MCF 10A (cell line): ENCODE results near the gene PUS7. TPM values are rescaled to one million over a fixed set of nuclear protein-coding genes. Genes with fewer than 3 reads are reported as not detected.
A peak's percentile ranks its signal among the peaks of the same experiment; 100 is the strongest.
"Not testable (repeated sequence)": the region's sequence is repeated elsewhere in the genome, so short reads cannot be mapped to it uniquely, and the experiment has no call there.

Experiments used
- BruUV-seq: library from RNA; stranded (reverse); fragments of 400-500 nt; replicated peaks from 2 replicates; lab custom pipeline; 2021; lab: Mats Ljungman, UMichigan
- CTCF ChIA-PET: fragments of 300-600 bp; sonication (Branson Sonifier 250); formaldehyde crosslinking; extraction: SDS; loops from one replicate; lab custom pipeline; 2021; ENCODE audit warnings: antibody characterized with exemption, inconsistent platforms; lab: Yijun Ruan, JAX
- POLR2A ChIA-PET: fragments of 300-600, 350-650 bp; sonication (Branson Sonifier 250); formaldehyde crosslinking; extraction: SDS; loops from one replicate; lab custom pipeline; 2020; ENCODE audit warnings: antibody characterized with exemption, inconsistent platforms; lab: Yijun Ruan, JAX
- DNase-seq: peaks from one replicate; pipeline ENCODE4 v3.0.0-alpha.2; 2018; ENCODE audit not compliant: unreplicated experiment
- H3K27ac Mint-ChIP-seq: one replicate; pipeline ENCODE4 v1.8.0; 2022; ENCODE audit warnings: mild to moderate bottlenecking, low read depth, mixed read lengths; ENCODE audit not compliant: unreplicated experiment
- H3K27me3 Mint-ChIP-seq: one replicate; pipeline ENCODE4 v1.8.0; 2022; ENCODE audit warnings: mixed read lengths; ENCODE audit not compliant: insufficient read depth, unreplicated experiment
- H3K36me3 Mint-ChIP-seq: one replicate; pipeline ENCODE4 v1.8.0; 2022; ENCODE audit warnings: mild to moderate bottlenecking, moderate library complexity, mixed read lengths; ENCODE audit not compliant: insufficient read depth, unreplicated experiment
- H3K4me1 Mint-ChIP-seq: one replicate; pipeline ENCODE4 v1.8.0; 2022; ENCODE audit warnings: mixed read lengths; ENCODE audit not compliant: insufficient read depth, unreplicated experiment
- H3K4me3 Mint-ChIP-seq: one replicate; pipeline ENCODE4 v1.8.0; 2022; ENCODE audit warnings: mild to moderate bottlenecking, moderate library complexity, mixed read lengths; ENCODE audit not compliant: unreplicated experiment
- H3K9me3 Mint-ChIP-seq: one replicate; pipeline ENCODE4 v1.8.0; 2022; ENCODE audit warnings: mixed read lengths; ENCODE audit not compliant: unreplicated experiment
- intact Hi-C: fragments of 100-400 bp; cut with micrococcal nuclease; formaldehyde crosslinking; loops from 2 replicates; pipeline ENCODE4 v1.14.1; 2022
- total RNA-seq: library from RNA; stranded (reverse); gene quantifications from 2 replicates; pipeline ENCODE4 v1.2.3, GENCODE V29; 2022
- TF ChIP-seq, protein P1 (sequence below): fragments of 200-600 bp; IDR thresholded peaks from one replicate; pipeline ENCODE4 v1.8.0; 2022; ENCODE audit warnings: antibody characterized with exemption, mild to moderate bottlenecking; ENCODE audit not compliant: unreplicated experiment

PUS7 gene
- total RNA-seq, 1 experiment from 2014 or later, result 29.7 TPM

- intact Hi-C loops, result no loop called here
- H3K4me3 Mint-ChIP-seq, result peak overlapping the region; percentile 26
- peaks cover 15% of the 10 kb centered on the region for H3K4me1 Mint-ChIP-seq
- no peaks in the 10 kb centered on the region for H3K27me3 Mint-ChIP-seq
- H3K27ac Mint-ChIP-seq, result peak overlapping the region; percentile 91
- H3K9me3 Mint-ChIP-seq, result no peaks in the 10 kb centered on the region
- POLR2A ChIA-PET, result interaction anchor here (0.6 to 2.3 kb wide), 8 partner anchors 9 to 483 kb away, joined by 3 to 8 read pairs (median 4); partner anchors contain the start of gene SRPK2
- TF ChIP-seq, protein P1, sequence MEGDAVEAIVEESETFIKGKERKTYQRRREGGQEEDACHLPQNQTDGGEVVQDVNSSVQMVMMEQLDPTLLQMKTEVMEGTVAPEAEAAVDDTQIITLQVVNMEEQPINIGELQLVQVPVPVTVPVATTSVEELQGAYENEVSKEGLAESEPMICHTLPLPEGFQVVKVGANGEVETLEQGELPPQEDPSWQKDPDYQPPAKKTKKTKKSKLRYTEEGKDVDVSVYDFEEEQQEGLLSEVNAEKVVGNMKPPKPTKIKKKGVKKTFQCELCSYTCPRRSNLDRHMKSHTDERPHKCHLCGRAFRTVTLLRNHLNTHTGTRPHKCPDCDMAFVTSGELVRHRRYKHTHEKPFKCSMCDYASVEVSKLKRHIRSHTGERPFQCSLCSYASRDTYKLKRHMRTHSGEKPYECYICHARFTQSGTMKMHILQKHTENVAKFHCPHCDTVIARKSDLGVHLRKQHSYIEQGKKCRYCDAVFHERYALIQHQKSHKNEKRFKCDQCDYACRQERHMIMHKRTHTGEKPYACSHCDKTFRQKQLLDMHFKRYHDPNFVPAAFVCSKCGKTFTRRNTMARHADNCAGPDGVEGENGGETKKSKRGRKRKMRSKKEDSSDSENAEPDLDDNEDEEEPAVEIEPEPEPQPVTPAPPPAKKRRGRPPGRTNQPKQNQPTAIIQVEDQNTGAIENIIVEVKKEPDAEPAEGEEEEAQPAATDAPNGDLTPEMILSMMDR, result no peak
- CTCF ChIA-PET, result interaction anchor here (0.6 to 1.5 kb wide), 5 partner anchors 9 to 457 kb away, joined by 3 to 6 read pairs (median 4); no protein-coding TSS in a partner anchor
- peaks cover 5% of the 10 kb centered on the region for H3K36me3 Mint-ChIP-seq
- BruUV-seq, result no TSS peak
- no peak for DNase-seq
Observed at GRCh38 chr7:105438847-105439173, 83.3 kb downstream of the PUS7 start.

DNA sequence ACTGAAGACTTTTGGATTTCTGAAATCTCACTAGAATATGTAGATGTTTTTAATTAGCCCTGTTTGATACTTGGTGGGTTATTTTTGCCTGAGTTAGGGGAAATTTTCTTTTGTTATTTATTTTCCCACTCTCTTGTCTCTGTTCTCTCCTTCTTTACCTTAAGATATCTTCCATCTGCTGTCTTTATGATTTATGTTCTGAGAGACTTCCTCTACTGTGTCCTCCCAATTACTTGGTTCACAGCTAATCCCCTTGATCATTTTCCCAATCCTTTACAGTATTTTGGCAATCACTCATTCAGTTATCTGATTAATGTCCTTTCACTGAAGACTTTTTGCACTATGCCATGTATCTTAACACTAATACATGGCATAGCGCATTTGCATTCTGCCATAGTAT, 83.8 kb downstream of the PUS7 start:
- DNase-seq, result no peak
- Mint-ChIP-seq H3K27ac (peak overlapping the region; percentile 91), H3K4me3 (no peak overlapping the region), H3K36me3 (peaks cover 5% of the 10 kb centered on the region), H3K27me3 (no peaks in the 10 kb centered on the region), H3K9me3 (no peaks in the 10 kb centered on the region), H3K4me1 (peaks cover 15% of the 10 kb centered on the region)
- intact Hi-C loops, result no loop called here
- ChIA-PET POLR2A (interaction anchor here (0.7 to 2.3 kb wide), 4 partner anchors 13 to 54 kb away, joined by 3 to 8 read pairs (median 4); no protein-coding TSS in a partner anchor), CTCF (interaction anchor here (0.6 to 1.5 kb wide), 3 partner anchors 8 to 49 kb away, joined by 3 to 5 read pairs (median 4); no protein-coding TSS in a partner anchor)
- no TSS peak for BruUV-seq
- TF ChIP-seq, protein P1, result no peak

GRCh38 chr7:105437356-105437755, 84.7 kb downstream of the PUS7 start:
- DNase-seq, H3K27ac Mint-ChIP-seq, H3K27me3 Mint-ChIP-seq, BruUV-seq, H3K36me3 Mint-ChIP-seq, H3K9me3 Mint-ChIP-seq, H3K4me3 Mint-ChIP-seq, intact Hi-C loops, POLR2A ChIA-PET: not testable (repeated sequence)
- peaks cover 15% of the 10 kb centered on the region for H3K4me1 Mint-ChIP-seq
- CTCF ChIA-PET, result interaction anchor here (0.5 kb wide), 1 partner anchor 95 kb away, joined by 3 read pairs; no protein-coding TSS in a partner anchor

- peak; percentile 68 for DNase-seq
- BruUV-seq, result no TSS peak
- ChIA-PET POLR2A (interaction anchor here (0.6 to 0.8 kb wide), 3 partner anchors 9 to 503 kb away, joined by 3 to 4 read pairs (median 3); no protein-coding TSS in a partner anchor), CTCF (interaction anchor here (0.6 to 2.1 kb wide), 29 partner anchors 9 to 807 kb away, joined by 3 to 10 read pairs (median 3); partner anchors contain the start of gene RINT1)
- intact Hi-C loops, result loop anchor here (1.0 to 5.0 kb wide), 4 partner anchors 31 to 507 kb away; no protein-coding TSS in a partner anchor
- Mint-ChIP-seq H3K4me1 (no peaks in the 10 kb centered on the region), H3K4me3 (no peak overlapping the region), H3K27me3 (no peaks in the 10 kb centered on the region), H3K9me3 (no peaks in the 10 kb centered on the region), H3K36me3 (peaks cover 6% of the 10 kb centered on the region), H3K27ac (no peak overlapping the region)
- TF ChIP-seq, protein P1, result peak; percentile 57
Observed at GRCh38 chr7:105429746-105430612, 92.1 kb downstream of the PUS7 start.
